Body of pancreas (tissue), 4 donors: Measurements from ENCODE around the gene HRH1. TPM values are rescaled to one million over a fixed set of nuclear protein-coding genes. Genes with fewer than 3 reads are reported as not detected.

ENCODE experiments used
- ATAC-seq: fragments of 150-250 bp; one replicate; pipeline ENCODE4 v1.9.1; 2016
- DNase-seq, 4 donors: peaks; one replicate each; pipeline ENCODE4 v3.0.0-alpha.2; 2019
- H3K27ac ChIP-seq, 4 donors: fragments of 200-600 bp; sonication (generic); 1 replicate in 3 of 4; 2 replicates in 1 of 4; pipeline versions ENCODE4 v1.5.1 to v1.6.1; 2016 to 2019; ENCODE audit warnings: mild to moderate bottlenecking in 1 of 4, mixed read lengths in 1 of 4, moderate library complexity in 1 of 4
- H3K27me3 ChIP-seq, 2 donors: fragments of 200-600 bp; sonication (generic); one replicate each; pipeline ENCODE4 v1.6.0; 2016; ENCODE audit warnings: mild to moderate bottlenecking in 1 of 2
- H3K36me3 ChIP-seq, 2 donors: fragments of 200-600 bp; sonication (generic); replicated peaks in 1 of 2; 2 replicates each; pipeline ENCODE4 v1.5.1; 2016; ENCODE audit warnings: low read depth in 2 of 2; ENCODE audit not compliant: insufficient read depth in 1 of 2
- H3K4me1 ChIP-seq: fragments of 200-600 bp; sonication (generic); one replicate; pipeline ENCODE4 v1.6.0; 2016
- H3K4me3 ChIP-seq, 2 donors: fragments of 200-600 bp; sonication (generic); 1 replicate in 1 of 2; 2 replicates in 1 of 2; pipeline ENCODE4 v1.5.1; 2016 to 2019
- H3K9me3 ChIP-seq, 3 donors: fragments of 200-600 bp; sonication (generic); 1 replicate in 2 of 3; 2 replicates in 1 of 3; pipeline ENCODE4 v1.5.1; 2016
- POLR2A ChIP-seq, 3 donors: fragments of 450-650 bp; IDR thresholded peaks; one replicate each; pipeline ENCODE4 v1.6.1; 2016; ENCODE audit warnings: antibody characterized with exemption in 3 of 3, mild to moderate bottlenecking in 2 of 3
- WGBS, 2 donors: methylation state at CpG; one replicate each; pipeline ENCODE4 v1.1.5; 2017; 5-methylcytosine and 5-hydroxymethylcytosine counted together
- intact Hi-C: fragments of 100-400 bp; cut with DNase I; formaldehyde crosslinking; loops from one replicate; pipeline ENCODE4 v1.15.1; 2023
- total RNA-seq, 2 donors: library from RNA; depleted of rRNA; stranded (reverse); fragments of >200 nt; gene quantifications; one replicate each; pipeline ENCODE4 v1.1.0, GENCODE V29; 2016
- TF ChIP-seq, protein P1 (sequence below), 7 experiments: fragments of 450-650 bp in 4 of 7; fragments of 200-600 bp in 3 of 7; sonication (generic) in 3 of 7; IDR thresholded peaks; one replicate each; pipeline ENCODE4 v1.5.1; 2016 to 2019; ENCODE audit warnings: antibody characterized with exemption in 7 of 7

Gene HRH1
- total RNA-seq, 2 donors from 2014 or later, result 0.66 to 0.78 TPM

DNA sequence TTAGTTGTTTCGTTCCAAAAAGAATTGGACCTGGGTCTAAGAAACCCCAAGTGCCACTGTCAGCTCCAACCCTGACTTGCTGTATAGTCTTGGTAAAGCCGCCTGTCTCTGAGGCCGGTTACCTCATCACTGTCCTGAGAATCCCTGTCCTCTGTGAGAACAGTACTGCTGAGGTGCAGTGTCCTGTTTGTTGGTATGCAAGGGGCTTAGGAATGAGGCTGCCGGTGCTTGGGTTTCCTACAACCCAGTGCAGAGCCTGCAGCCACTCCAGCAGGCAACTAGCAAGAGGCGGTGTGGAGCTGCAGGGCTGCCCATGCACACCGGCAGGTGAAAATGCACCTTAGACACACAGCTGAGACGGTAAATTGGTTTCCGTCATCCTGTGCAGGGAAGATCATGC, 65.9 kb downstream of the HRH1 start:
- no peak for ATAC-seq
- intact Hi-C loops, result no loop called here
- no peaks in the 10 kb centered on the region for H3K4me1 ChIP-seq
- 68 to 72% methylated on average over 3 to 8 of the region's 8 CpGs for WGBS, 2 donors
- no peak overlapping the region for H3K27ac ChIP-seq
- H3K9me3 ChIP-seq, result no peaks in the 10 kb centered on the region
- H3K27me3 ChIP-seq, result no peaks in the 10 kb centered on the region
- TF ChIP-seq, protein P1, sequence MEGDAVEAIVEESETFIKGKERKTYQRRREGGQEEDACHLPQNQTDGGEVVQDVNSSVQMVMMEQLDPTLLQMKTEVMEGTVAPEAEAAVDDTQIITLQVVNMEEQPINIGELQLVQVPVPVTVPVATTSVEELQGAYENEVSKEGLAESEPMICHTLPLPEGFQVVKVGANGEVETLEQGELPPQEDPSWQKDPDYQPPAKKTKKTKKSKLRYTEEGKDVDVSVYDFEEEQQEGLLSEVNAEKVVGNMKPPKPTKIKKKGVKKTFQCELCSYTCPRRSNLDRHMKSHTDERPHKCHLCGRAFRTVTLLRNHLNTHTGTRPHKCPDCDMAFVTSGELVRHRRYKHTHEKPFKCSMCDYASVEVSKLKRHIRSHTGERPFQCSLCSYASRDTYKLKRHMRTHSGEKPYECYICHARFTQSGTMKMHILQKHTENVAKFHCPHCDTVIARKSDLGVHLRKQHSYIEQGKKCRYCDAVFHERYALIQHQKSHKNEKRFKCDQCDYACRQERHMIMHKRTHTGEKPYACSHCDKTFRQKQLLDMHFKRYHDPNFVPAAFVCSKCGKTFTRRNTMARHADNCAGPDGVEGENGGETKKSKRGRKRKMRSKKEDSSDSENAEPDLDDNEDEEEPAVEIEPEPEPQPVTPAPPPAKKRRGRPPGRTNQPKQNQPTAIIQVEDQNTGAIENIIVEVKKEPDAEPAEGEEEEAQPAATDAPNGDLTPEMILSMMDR (IDR thresholded peaks at IDR 0.05), result no peak
- no peak for TF ChIP-seq POLR2A (IDR thresholded peaks at IDR 0.05)
- no peaks in the 10 kb centered on the region for H3K36me3 ChIP-seq
- DNase-seq, result no peak
- H3K4me3 ChIP-seq, result no peak overlapping the region

DNA sequence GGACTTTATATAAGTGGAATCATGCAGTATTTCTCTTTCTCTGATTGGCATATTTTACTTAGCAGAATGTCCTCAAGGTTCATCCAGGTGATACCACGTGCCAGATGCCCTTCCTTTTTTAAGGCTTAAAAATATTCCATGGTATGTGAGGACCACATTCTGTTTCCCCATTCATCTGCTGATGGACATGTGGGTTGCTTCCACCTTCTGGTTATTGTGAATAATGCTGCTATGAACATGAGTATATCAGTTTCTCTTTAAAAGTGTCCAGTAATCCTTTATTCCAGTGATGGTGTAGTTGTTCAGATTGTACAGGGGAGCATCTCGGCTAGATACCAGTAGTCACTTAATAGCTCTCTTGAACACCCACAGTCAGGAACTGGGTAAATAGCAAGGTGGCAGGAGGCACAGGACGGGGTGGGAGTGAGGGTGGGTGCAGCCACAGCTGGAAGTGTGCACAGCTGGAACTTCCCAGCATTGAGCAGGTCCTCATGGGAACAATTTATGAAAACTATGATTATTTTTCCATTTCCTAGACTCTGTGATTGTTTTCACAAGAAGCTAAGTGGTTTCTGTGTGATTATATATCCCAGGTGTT, 67.6 kb downstream of the HRH1 start:
- Histone ChIP-seq H3K27me3 (no peaks in the 10 kb centered on the region), H3K9me3 (no peaks in the 10 kb centered on the region), H3K4me3 (no peak overlapping the region), H3K36me3 (no peaks in the 10 kb centered on the region), H3K27ac (no peak overlapping the region), H3K4me1 (peaks cover 5% of the 10 kb centered on the region)
- ATAC-seq, result no peak
- DNase-seq, result no peak
- 20 to 30% methylated on average over 3 of the region's 3 CpGs for WGBS, 2 donors
- intact Hi-C loops, result no loop called here
- TF ChIP-seq POLR2A (IDR thresholded peaks at IDR 0.05), result no peak
- TF ChIP-seq, protein P1 (IDR thresholded peaks at IDR 0.05), result no peak

DNA sequence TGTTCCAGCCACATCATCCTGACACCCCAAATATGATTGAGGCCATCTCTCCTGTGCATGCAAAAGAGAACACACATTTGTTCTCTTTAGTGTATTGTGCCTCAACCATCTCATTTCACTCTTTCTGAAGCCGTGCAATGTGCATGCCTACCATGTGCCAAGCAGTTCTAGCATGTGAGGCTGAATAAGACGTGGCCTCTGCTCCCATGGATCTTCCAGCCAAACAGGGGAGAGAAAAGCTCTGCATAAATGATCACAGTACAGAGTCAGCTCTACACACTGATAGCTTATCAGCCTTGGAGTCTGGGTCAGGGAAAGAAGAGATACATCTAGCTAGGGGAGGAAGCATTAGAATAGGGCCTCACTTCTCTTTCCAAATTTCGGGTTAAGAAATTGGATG, 69.7 kb downstream of the HRH1 start:
- 62 to 75% methylated on average over 3 of the region's 3 CpGs for WGBS, 2 donors
- no peak overlapping the region for H3K27ac ChIP-seq
- H3K27me3 ChIP-seq, result no peaks in the 10 kb centered on the region

DNA sequence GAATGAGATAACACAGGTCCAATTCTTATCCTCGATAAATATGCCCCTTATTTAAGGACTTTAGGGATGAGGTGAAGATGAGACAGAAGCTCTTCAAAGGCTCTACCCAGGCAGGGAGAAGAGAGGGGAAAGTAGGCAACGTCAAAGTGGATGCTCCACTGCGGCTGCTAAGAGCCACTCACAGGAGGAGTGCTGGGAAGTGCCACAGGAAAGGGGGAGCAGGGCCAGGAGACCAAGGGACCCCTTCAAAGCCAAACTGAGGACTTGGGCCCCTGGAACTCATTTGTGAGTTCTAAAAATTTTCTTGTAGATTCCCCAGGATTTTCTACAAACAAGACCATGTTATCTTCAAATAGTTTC, 70.6 kb downstream of the HRH1 start:
- no peak overlapping the region for H3K4me3 ChIP-seq

More for the DNA sequence above, 69.7 kb downstream of the HRH1 start:
- intact Hi-C loops, result no loop called here
- DNase-seq (no peak), ATAC-seq (no peak)
- TF ChIP-seq, protein P1 (IDR thresholded peaks at IDR 0.05), result no peak
- TF ChIP-seq POLR2A (IDR thresholded peaks at IDR 0.05), result no peak
- H3K36me3 ChIP-seq, result no peaks in the 10 kb centered on the region
- no peak overlapping the region for H3K4me3 ChIP-seq
- H3K9me3 ChIP-seq, result no peaks in the 10 kb centered on the region
- H3K4me1 ChIP-seq, result peaks cover 5% of the 10 kb centered on the region

DNA sequence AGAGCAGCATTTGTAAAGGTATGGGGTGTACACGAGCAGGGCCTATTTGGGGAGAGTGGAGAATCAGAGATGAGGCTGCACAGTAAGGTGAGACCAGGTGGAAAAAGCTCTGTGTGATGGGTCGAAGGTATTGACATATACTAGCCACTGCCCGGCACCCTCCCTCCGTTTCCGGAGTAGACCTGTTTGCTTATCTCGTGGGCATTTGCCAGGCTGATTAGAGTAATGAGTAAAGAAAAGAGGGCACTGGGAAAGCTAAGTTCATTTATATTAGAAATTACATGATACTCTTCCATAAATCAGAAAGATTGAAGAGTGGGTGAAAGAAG, 71.7 kb downstream of the HRH1 start:
- intact Hi-C loops, result no loop called here
- Histone ChIP-seq H3K27me3 (no peaks in the 10 kb centered on the region), H3K27ac (peak overlapping the region in 1 of 4 donors; percentile 65), H3K4me1 (peaks cover 5% of the 10 kb centered on the region), H3K36me3 (no peaks in the 10 kb centered on the region), H3K9me3 (no peaks in the 10 kb centered on the region), H3K4me3 (no peak overlapping the region)
- peak in 1 of 4 donors; percentile 24 for DNase-seq
- TF ChIP-seq POLR2A (IDR thresholded peaks at IDR 0.05), result no peak
- TF ChIP-seq, protein P1 (IDR thresholded peaks at IDR 0.05), result no peak
- no peak for ATAC-seq
- WGBS, 2 donors, result 17 to 35% methylated on average over 6 of the region's 6 CpGs

More for the DNA sequence above, 70.6 kb downstream of the HRH1 start:
- intact Hi-C loops, result no loop called here
- no peaks in the 10 kb centered on the region for H3K36me3 ChIP-seq
- TF ChIP-seq, protein P1 (IDR thresholded peaks at IDR 0.05), result no peak
- no peak for TF ChIP-seq POLR2A (IDR thresholded peaks at IDR 0.05)
- ATAC-seq (no peak), DNase-seq (no peak)
- no peaks in the 10 kb centered on the region for H3K27me3 ChIP-seq
- 75 to 86% methylated on average over 3 of the region's 3 CpGs for WGBS, 2 donors
- no peak overlapping the region for H3K27ac ChIP-seq
- H3K4me1 ChIP-seq, result peaks cover 5% of the 10 kb centered on the region
- no peaks in the 10 kb centered on the region for H3K9me3 ChIP-seq
